ENCODE measurements around the gene OCEL1. TPM values are rescaled to one million over a fixed set of nuclear protein-coding genes. Genes with fewer than 3 reads are reported as not detected.

OCEL1 gene
- total RNA-seq, 1 experiment from 2014 or later, result 25.7 TPM

- no peak overlapping the region for H3K4ac ChIP-seq (ENCODE audit: low read depth, low read length)
- no peaks in the 10 kb centered on the region for H3K9me3 ChIP-seq (ENCODE audit: control insufficient read depth, low read depth, low read length)
- no peak overlapping the region for H3K18ac ChIP-seq (ENCODE audit: insufficient read length, low read depth, low read length)
- H3K27me3 ChIP-seq (ENCODE audit: insufficient read depth, low read length), result no peaks in the 10 kb centered on the region
- H3K23ac ChIP-seq (ENCODE audit: insufficient read length, low read depth, low read length), result no peak overlapping the region
- no peak overlapping the region for H3K27ac ChIP-seq (ENCODE audit: insufficient read length, low read depth, low read length)
- no peak overlapping the region for H2AFZ ChIP-seq (ENCODE audit: low read length)
- Mint-ChIP-seq H3K27me3 (ENCODE audit: low read depth) (no peaks in the 10 kb centered on the region), H3K4me3 (no peak overlapping the region), H3K27ac (no peak overlapping the region), H3K4me1 (peaks cover 12 to 26% of the 10 kb centered on the region in 2 experiments), H3K36me3 (ENCODE audit: insufficient read depth in 1 of 3, low read depth in 3 of 3) (peaks cover 15 to 47% (median 39%) of the 10 kb centered on the region in 3 experiments; a peak in 6 of 7 replicates), H3K9me3 (no peaks in the 10 kb centered on the region)
- TF ChIP-seq CTCF (conservative IDR thresholded peaks at IDR 0.05), result no peak
- H4K91ac ChIP-seq (ENCODE audit: insufficient read length, low read depth, low read length), result no peak overlapping the region
- no peaks in the 10 kb centered on the region for H4K20me1 ChIP-seq (ENCODE audit: control insufficient read depth, insufficient read depth, insufficient read length)
- H3K9ac ChIP-seq (ENCODE audit: extremely low read depth, insufficient read length, low read length), result no peak overlapping the region
- peaks cover 5% of the 10 kb centered on the region for H3K23me2 ChIP-seq (ENCODE audit: insufficient read length, low read depth, low read length, poor library complexity, severe bottlenecking)
- H2BK12ac ChIP-seq (ENCODE audit: insufficient read length, low read depth, low read length), result no peak overlapping the region
- no peak for DNase-seq
- H2BK15ac ChIP-seq (ENCODE audit: low read depth, low read length), result no peak overlapping the region
- no peak overlapping the region for H4K5ac ChIP-seq (ENCODE audit: insufficient read length, low read depth, low read length)
- H2BK20ac ChIP-seq (ENCODE audit: low read depth, low read length, poor library complexity, severe bottlenecking), result no peak overlapping the region
- no peaks in the 10 kb centered on the region for H3K79me2 ChIP-seq (ENCODE audit: insufficient read depth, low read length)
- H3K56ac ChIP-seq (ENCODE audit: insufficient read length, low read depth, low read length), result no peak overlapping the region
- H3T11ph ChIP-seq (ENCODE audit: low read length), result no peak overlapping the region
- H4K8ac ChIP-seq (replicated peaks; ENCODE audit: insufficient read length, low read depth, low read length), result no peak overlapping the region
- no peaks in the 10 kb centered on the region for H3K79me1 ChIP-seq (ENCODE audit: insufficient read depth, low read depth, low read length, poor library complexity, severe bottlenecking)
- WGBS (ENCODE audit: extremely low coverage, insufficient read length, low lambda C conversion rate), result no CpG with 5 or more reads among the region's 5 CpGs
- no peaks in the 10 kb centered on the region; the same call in 1 of the 2 replicates for H3K4me1 ChIP-seq (ENCODE audit: insufficient read depth, low read length)
- no peak overlapping the region for H2AK5ac ChIP-seq (ENCODE audit: insufficient read length, low read length)
- no peak overlapping the region for H2BK5ac ChIP-seq (ENCODE audit: insufficient read length, low read length)
- no peak overlapping the region for H2BK120ac ChIP-seq (ENCODE audit: low read depth, low read length, poor library complexity, severe bottlenecking)
- no peak overlapping the region for H3K4me2 ChIP-seq (ENCODE audit: insufficient read depth, insufficient read length, low read length)
- H3K14ac ChIP-seq (ENCODE audit: insufficient read depth, low read length), result no peak overlapping the region
These were observed 12.7 kb upstream of the OCEL1 start for GRCh38 chr19:17213334-17213733.

All from H9 (cell line).